Measurements from ENCODE around the gene LHFPL6. TPM values are rescaled to one million over a fixed set of nuclear protein-coding genes. Genes with fewer than 3 reads are reported as not detected.

The LHFPL6 gene
- total RNA-seq, 1 donor: 45.2 TPM

- DNase-seq (ENCODE audit: low read depth): no peak
- TF ChIP-seq CTCF (IDR thresholded peaks at IDR 0.05; ENCODE audit: insufficient read depth, low read length): no peak
- H3K4me3 ChIP-seq (ENCODE audit: low read depth, low read length): no peak overlapping the region
Measured at GRCh38 chr13:39463611-39464010, 139.4 kb downstream of the LHFPL6 start.

- no peak for TF ChIP-seq CTCF (IDR thresholded peaks at IDR 0.05; ENCODE audit: insufficient read depth, low read length)
- H3K4me3 ChIP-seq (ENCODE audit: low read depth, low read length): no peak overlapping the region
- DNase-seq (ENCODE audit: low read depth): no peak
Measured at GRCh38 chr13:39462906-39463305, 140.1 kb downstream of the LHFPL6 start.

- no peak overlapping the region for H3K4me3 ChIP-seq (ENCODE audit: low read depth, low read length)
- no peak for TF ChIP-seq CTCF (IDR thresholded peaks at IDR 0.05; ENCODE audit: insufficient read depth, low read length)
- DNase-seq (ENCODE audit: low read depth): peak; percentile 66
Measured at GRCh38 chr13:39462428-39462827, 140.6 kb downstream of the LHFPL6 start.

- no peak for TF ChIP-seq CTCF (IDR thresholded peaks at IDR 0.05; ENCODE audit: insufficient read depth, low read length)
- no peak for DNase-seq (ENCODE audit: low read depth)
- no peak overlapping the region for H3K4me3 ChIP-seq (ENCODE audit: low read depth, low read length)
Measured at GRCh38 chr13:39461685-39462266, 141.2 kb downstream of the LHFPL6 start.

GRCh38 chr13:39457274-39457673 is 145.7 kb downstream of the LHFPL6 start:
- no peak overlapping the region for H3K4me3 ChIP-seq (ENCODE audit: low read depth, low read length)
- no peak for DNase-seq (ENCODE audit: low read depth)
- TF ChIP-seq CTCF (IDR thresholded peaks at IDR 0.05; ENCODE audit: insufficient read depth, low read length): no peak

GRCh38 chr13:39455521-39456175 is 147.3 kb downstream of the LHFPL6 start:
- no peak overlapping the region for H3K4me3 ChIP-seq (ENCODE audit: low read depth, low read length)
- DNase-seq (ENCODE audit: low read depth): no peak
- no peak for TF ChIP-seq CTCF (IDR thresholded peaks at IDR 0.05; ENCODE audit: insufficient read depth, low read length)
